H1 (cell line): ENCODE data around the gene ARMC7. TPM values are rescaled to one million over a fixed set of nuclear protein-coding genes. Genes with fewer than 3 reads are reported as not detected.
A peak's percentile ranks its signal among the peaks of the same experiment; 100 is the strongest.

Experiments used
- CTCF ChIA-PET: fragments of 300-600 bp; sonication (Branson Sonifier 250); formaldehyde crosslinking; loops from one replicate; lab custom pipeline; 2021; ENCODE audit not compliant: partially characterized antibody; lab: Charles Lee
- POLR2A ChIA-PET: fragments of 300-600 bp; sonication (Branson Sonifier 250); formaldehyde crosslinking; loops from one replicate; lab custom pipeline; 2021; ENCODE audit warnings: inconsistent platforms; ENCODE audit not compliant: partially characterized antibody; lab: Charles Lee
- DNase-seq, 2 experiments: peaks; one replicate each; pipeline versions ENCODE4 v3.0.0 to v3.0.0-alpha.2; 2010 to 2022; ENCODE audit warnings: low spot score in 2 of 2, low read depth in 1 of 2, mixed read lengths in 1 of 2
- FAIRE-seq: peaks from 2 replicates; lab custom pipeline; 2011; peaks lifted over from hg19 to GRCh38; lab: Jason Lieb, UNC
- H2AFZ ChIP-seq: 2 replicates; pipeline ENCODE4 v1.8.1; 2012; ENCODE audit warnings: low read length, inconsistent platforms
- H2AK5ac ChIP-seq: 2 replicates; pipeline ENCODE4 v1.6.1; 2013; ENCODE audit warnings: low read depth, low read length
- H2BK120ac ChIP-seq: replicated peaks from 2 replicates; pipeline ENCODE3; 2013; ENCODE audit warnings: low read depth, low read length, inconsistent platforms
- H2BK12ac ChIP-seq: 2 replicates; pipeline ENCODE4 v1.6.1; 2013; ENCODE audit warnings: low read depth, low read length
- H2BK15ac ChIP-seq: 2 replicates; pipeline ENCODE4 v1.6.1; 2013; ENCODE audit warnings: low read length
- H2BK20ac ChIP-seq: 2 replicates; pipeline ENCODE4 v1.6.1; 2013; ENCODE audit warnings: low read length
- H2BK5ac ChIP-seq: 2 replicates; pipeline ENCODE4 v1.6.1; 2013; ENCODE audit warnings: low read depth, low read length
- H3K14ac ChIP-seq: 2 replicates; pipeline ENCODE4 v1.6.1; 2013; ENCODE audit warnings: inconsistent platforms; ENCODE audit not compliant: insufficient read length
- H3K18ac ChIP-seq: 2 replicates; pipeline ENCODE4 v1.6.1; 2013; ENCODE audit warnings: low read length; ENCODE audit errors: extremely low read depth
- H3K23ac ChIP-seq: 2 replicates; pipeline ENCODE4 v1.6.1; 2013; ENCODE audit warnings: inconsistent platforms; ENCODE audit not compliant: insufficient read length
- H3K23me2 ChIP-seq: 2 replicates; pipeline ENCODE4 v1.6.1; 2013; ENCODE audit warnings: low read depth, low read length
- H3K27ac ChIP-seq: 2 replicates; pipeline ENCODE4 v1.6.1; 2011; ENCODE audit warnings: low read depth, low read length, inconsistent platforms
- H3K27me3 ChIP-seq, 4 experiments: replicated peaks in 1 of 4; 1 replicate in 1 of 4; 2 replicates in 3 of 4; pipeline versions ENCODE4 v1.6.1 to v1.8.1; 2011 to 2013; ENCODE audit warnings: low read length in 3 of 4, mild to moderate bottlenecking in 3 of 4, inconsistent platforms in 2 of 4, mixed read lengths in 2 of 4, moderate library complexity in 1 of 4; ENCODE audit not compliant: control insufficient read depth in 3 of 4, insufficient read depth in 3 of 4; ENCODE audit errors: extremely low read depth in 1 of 4
- H3K36me3 ChIP-seq, 4 experiments: 2 replicates each; pipeline versions ENCODE4 v1.6.1 to v1.8.1; 2011 to 2013; ENCODE audit warnings: mild to moderate bottlenecking in 4 of 4, low read length in 3 of 4, moderate library complexity in 2 of 4, control low read depth in 1 of 4, inconsistent platforms in 1 of 4; ENCODE audit not compliant: insufficient read depth in 4 of 4, control insufficient read depth in 2 of 4
- H3K4ac ChIP-seq: replicated peaks from 2 replicates; pipeline ENCODE3; 2013; ENCODE audit warnings: low read length, low read depth, mixed read lengths, inconsistent platforms; ENCODE audit not compliant: insufficient read length
- H3K4me1 ChIP-seq, 4 experiments: replicated peaks in 1 of 4; 1 replicate in 1 of 4; 2 replicates in 3 of 4; pipeline versions ENCODE4 v1.6.1 to v1.8.1; 2011 to 2013; ENCODE audit warnings: low read length in 3 of 4, inconsistent platforms in 2 of 4, mixed read lengths in 1 of 4; ENCODE audit not compliant: insufficient read depth in 4 of 4, control insufficient read depth in 3 of 4
- H3K4me2 ChIP-seq, 2 experiments: 2 replicates each; pipeline versions ENCODE4 v1.6.1 to v1.8.1; 2011 to 2013; ENCODE audit warnings: low read depth in 2 of 2, low read length in 2 of 2, control low read depth in 1 of 2, inconsistent platforms in 1 of 2, mild to moderate bottlenecking in 1 of 2; ENCODE audit not compliant: insufficient read depth in 1 of 2
- H3K4me3 ChIP-seq, 4 experiments: fragments of 200-600, 300-600 bp in 1 of 4; sonication (generic), shearing (Covaris generic), sonication (Bioruptor Twin) in 1 of 4; 2 replicates each; pipeline versions ENCODE4 v1.5.1 to v1.8.1; 2011 to 2016; ENCODE audit warnings: low read length in 4 of 4, low read depth in 3 of 4, control low read depth in 2 of 4, inconsistent platforms in 2 of 4, mild to moderate bottlenecking in 2 of 4, mixed read lengths in 1 of 4, moderate library complexity in 1 of 4; ENCODE audit not compliant: insufficient read depth in 2 of 4; ENCODE audit errors: extremely low read depth in 1 of 4
- H3K56ac ChIP-seq: replicated peaks from 2 replicates; pipeline ENCODE3; 2013; ENCODE audit warnings: low read depth, mild to moderate bottlenecking, mixed read lengths, low read length, inconsistent platforms; ENCODE audit not compliant: insufficient read length
- H3K79me1 ChIP-seq: 2 replicates; pipeline ENCODE4 v1.6.1; 2013; ENCODE audit warnings: low read depth, low read length, control low read depth
- H3K79me2 ChIP-seq, 2 experiments: 2 replicates each; pipeline versions ENCODE4 v1.6.1 to v1.8.1; 2012 to 2013; ENCODE audit warnings: low read length in 2 of 2, mild to moderate bottlenecking in 2 of 2, inconsistent platforms in 1 of 2; ENCODE audit not compliant: insufficient read depth in 2 of 2, control insufficient read depth in 1 of 2
- H3K9ac ChIP-seq, 4 experiments: replicated peaks in 1 of 4; 1 replicate in 1 of 4; 2 replicates in 3 of 4; pipeline versions ENCODE4 v1.6.1 to v1.8.1; 2011 to 2013; ENCODE audit warnings: low read depth in 3 of 4, low read length in 3 of 4, control low read depth in 2 of 4, mild to moderate bottlenecking in 2 of 4, moderate library complexity in 2 of 4, inconsistent platforms in 1 of 4; ENCODE audit errors: extremely low read depth in 1 of 4
- H3K9me3 ChIP-seq, 2 experiments: 2 replicates each; pipeline versions ENCODE4 v1.6.1 to v1.8.1; 2012 to 2013; ENCODE audit warnings: mild to moderate bottlenecking in 2 of 2, moderate library complexity in 2 of 2, control low read depth in 1 of 2, inconsistent platforms in 1 of 2, low read depth in 1 of 2, low read length in 1 of 2, mixed read lengths in 1 of 2; ENCODE audit not compliant: insufficient read depth in 2 of 2
- H4K20me1 ChIP-seq, 2 experiments: replicated peaks in 1 of 2; 2 replicates each; pipeline versions ENCODE3 to v1.8.1; 2011 to 2013; ENCODE audit warnings: inconsistent platforms in 2 of 2, low read length in 2 of 2, mild to moderate bottlenecking in 1 of 2; ENCODE audit not compliant: insufficient read depth in 2 of 2, control insufficient read depth in 1 of 2
- H4K5ac ChIP-seq: 2 replicates; pipeline ENCODE4 v1.6.1; 2013; ENCODE audit warnings: low read length, low read depth, mixed read lengths, inconsistent platforms; ENCODE audit not compliant: insufficient read length
- H4K8ac ChIP-seq: 2 replicates; pipeline ENCODE4 v1.8.0; 2013; ENCODE audit warnings: mild to moderate bottlenecking, moderate library complexity, low read length, inconsistent platforms; ENCODE audit not compliant: insufficient read depth; ENCODE audit errors: extremely low read depth
- H4K91ac ChIP-seq: replicated peaks from 2 replicates; pipeline ENCODE3; 2013; ENCODE audit warnings: low read length, mixed read lengths, inconsistent platforms; ENCODE audit not compliant: insufficient read length
- CTCF ChIP-seq, 3 experiments: IDR thresholded peaks; 1 replicate in 2 of 3; 2 replicates in 1 of 3; pipeline versions ENCODE4 v1.5.1 to v1.6.1; 2011; ENCODE audit warnings: low read length in 3 of 3, mild to moderate bottlenecking in 3 of 3, inconsistent platforms in 2 of 3, low read depth in 1 of 3, moderate library complexity in 1 of 3; ENCODE audit not compliant: insufficient read depth in 1 of 3; ENCODE audit errors: control extremely low read depth in 1 of 3
- KDM4A ChIP-seq: IDR thresholded peaks from one replicate; pipeline ENCODE4 v1.7.1; 2012; ENCODE audit warnings: low read depth, mild to moderate bottlenecking, moderate library complexity, low read length, inconsistent platforms; ENCODE audit not compliant: severe bottlenecking
- WGBS, 2 experiments: shearing (Covaris generic) in 1 of 2; methylation state at CpG; one replicate each; pipeline versions ENCODE4 v1.1.6 to v1.1.7; 2013 to 2015; ENCODE audit warnings: low lambda C conversion rate in 2 of 2, mixed read lengths in 2 of 2, inconsistent platforms in 1 of 2, low coverage in 1 of 2, missing lambda C conversion rate in 1 of 2; ENCODE audit not compliant: insufficient replicate concordance in 2 of 2, insufficient coverage in 1 of 2, insufficient read length in 1 of 2; ENCODE audit errors: extremely low coverage in 1 of 2, missing lambda C conversion rate in 1 of 2; 5-methylcytosine and 5-hydroxymethylcytosine counted together
- polyA plus RNA-seq, 7 experiments: library from polyadenylated mRNA; depleted of rRNA in 3 of 7; stranded (reverse) in 5 of 7; unstranded in 2 of 7; fragments of >200 nt in 5 of 7; fragments of 200-250 nt in 2 of 7; gene quantifications; 1 replicate in 5 of 7; 2 replicates in 1 of 7; 4 replicates in 1 of 7; pipeline versions ENCODE4 v1.2.1 to v1.2.3, GENCODE V29; 2011 to 2013; ENCODE audit warnings: missing spikeins in 2 of 7, mixed read lengths in 2 of 7
- total RNA-seq: library from RNA; stranded (reverse); fragmentation: NEBNext Ultra II Directional; extraction: Animal tissue kit (Norgen Biotek cat#: 25700); gene quantifications from 2 replicates; pipeline ENCODE4 v1.2.1, GENCODE V29; 2021

Gene ARMC7
- total and polyA plus RNA-seq, 2 of the 8 experiments (the other 6 are each of a cell fraction or from before 2014, with no cell fraction given), result 9.8 to 13.6 TPM

GRCh38 chr17:75063626-75064025, 46.1 kb upstream of the ARMC7 start:
- POLR2A ChIA-PET, result interaction anchor here (0.8 to 1.5 kb wide), 4 partner anchors 9 to 91 kb away, joined by 3 to 4 read pairs (median 3); partner anchors contain the start of gene JPT1
- Histone ChIP-seq H3K36me3 (peaks cover 20 to 55% (median 45%) of the 10 kb centered on the region in 4 experiments), H3K27ac (no peak overlapping the region), H3K4me1 (no peaks in the 10 kb centered on the region; a peak in 1 of 7 replicates), H2AFZ (no peak overlapping the region), H4K5ac (no peak overlapping the region), H4K8ac (no peak overlapping the region), H3K14ac (no peak overlapping the region), H2BK20ac (no peak overlapping the region), H3K23me2 (no peaks in the 10 kb centered on the region), H3K79me1 (peaks cover 2% of the 10 kb centered on the region; the same call in 1 of the 2 replicates), H4K20me1 (peaks cover 3 to 12% of the 10 kb centered on the region in 2 experiments), H3K23ac (no peak overlapping the region), H3K56ac (no peak overlapping the region), H3K79me2 (no peaks in the 10 kb centered on the region), H2AK5ac (no peak overlapping the region), H3K9ac (no peak overlapping the region), H4K91ac (no peak overlapping the region), H3K4me2 (no peak overlapping the region), H3K9me3 (no peaks in the 10 kb centered on the region), H2BK120ac (no peak overlapping the region), H3K4me3 (no peak overlapping the region), H3K18ac (no peak overlapping the region), H3K4ac (no peak overlapping the region), H2BK5ac (no peak overlapping the region), H2BK12ac (no peak overlapping the region), H2BK15ac (no peak overlapping the region), H3K27me3 (no peaks in the 10 kb centered on the region)
- DNase-seq (no peak), FAIRE-seq (no peak)
- TF ChIP-seq CTCF (IDR thresholded peaks at IDR 0.05; ENCODE audit: control extremely low read depth in 1 of 3, insufficient read depth in 1 of 3, low read depth in 1 of 3, low read length in 3 of 3) (peak in 1 of 3 experiments; percentile 7; a peak in 1 of 4 replicates), KDM4A (no peak)
- WGBS, 2 experiments, result 85% methylated on average over 3 of the region's 3 CpGs; no CpG with 5 or more reads in 1 of the 2 experiments
- CTCF ChIA-PET, result interaction anchor here (0.8 to 8.1 kb wide), 15 partner anchors 9 to 102 kb away, joined by 3 to 81 read pairs (median 13); partner anchors contain the start of gene SLC16A5
